HG03045 (cell line): ENCODE data around the gene CFHR3.
"Not testable (repeated sequence)": the region's sequence is repeated elsewhere in the genome, so short reads cannot be mapped to it uniquely, and the experiment has no call there.

Experiments
- ATAC-seq: cut with Tn5 transposase; IDR thresholded peaks from one replicate; pipeline ENCODE4 v1.9.1; 2021; ENCODE audit warnings: mild to moderate bottlenecking, moderate library complexity; ENCODE audit not compliant: unreplicated experiment

CFHR3 gene

GRCh38 chr1:196774603-196775002 is at the start of gene CFHR3:
Gene CFHR3 (plus strand): TSS chr1:196774840. CDS start chr1:196774887, 47 bp downstream.
- ATAC-seq, result no peak

GRCh38 chr1:196732526-196732925 is 42.1 kb upstream of the CFHR3 start:
- no peak for ATAC-seq

- ATAC-seq, result no peak
These were observed 41.3 kb upstream of the CFHR3 start for GRCh38 chr1:196733091-196733970.

GRCh38 chr1:196734006-196734405 is 40.6 kb upstream of the CFHR3 start:
- ATAC-seq, result no peak

GRCh38 chr1:196734460-196734859 is 40.2 kb upstream of the CFHR3 start:
- ATAC-seq, result no peak

- no peak for ATAC-seq
These were observed 35.9 kb upstream of the CFHR3 start for GRCh38 chr1:196738730-196739129.

GRCh38 chr1:196743244-196743643 is 31.4 kb upstream of the CFHR3 start:
- not testable (repeated sequence) for ATAC-seq

GRCh38 chr1:196765019-196765740 is 9.5 kb upstream of the CFHR3 start:
- not testable (repeated sequence) for ATAC-seq

- ATAC-seq, result not testable (repeated sequence)
These were observed 4.8 kb upstream of the CFHR3 start for GRCh38 chr1:196769823-196770222.

GRCh38 chr1:196773713-196774112 is 927 bp upstream of the CFHR3 start:
- no peak for ATAC-seq

GRCh38 chr1:196774175-196774574 is 465 bp upstream of the CFHR3 start:
- ATAC-seq, result no peak

GRCh38 chr1:196777603-196778002 is 3.0 kb downstream of the CFHR3 start:
- ATAC-seq, result no peak

GRCh38 chr1:196779093-196779492 is 4.5 kb downstream of the CFHR3 start:
- ATAC-seq, result no peak

GRCh38 chr1:196791252-196791651 is 16.6 kb downstream of the CFHR3 start:
- ATAC-seq, result not testable (repeated sequence)

GRCh38 chr1:196794103-196794502 is 19.5 kb downstream of the CFHR3 start:
- not testable (repeated sequence) for ATAC-seq

- ATAC-seq, result no peak
These were observed 23.3 kb downstream of the CFHR3 start for GRCh38 chr1:196797891-196798290.

GRCh38 chr1:196801920-196802319 is 27.3 kb downstream of the CFHR3 start:
- ATAC-seq, result not testable (repeated sequence)

GRCh38 chr1:196808529-196809235 is 34.0 kb downstream of the CFHR3 start:
- ATAC-seq, result no peak

- ATAC-seq, result not testable (repeated sequence)
These were observed 42.8 kb downstream of the CFHR3 start for GRCh38 chr1:196817442-196817841.

GRCh38 chr1:196819531-196819930 is 44.9 kb downstream of the CFHR3 start, which contains the start of gene CFHR1:
Gene CFHR1 (plus strand): TSS chr1:196819731. CDS start chr1:196819845, 114 bp downstream.
- not testable (repeated sequence) for ATAC-seq

- not testable (repeated sequence) for ATAC-seq
These were observed 53.2 kb downstream of the CFHR3 start for GRCh38 chr1:196827860-196828259.
